CD4-positive, CD25-positive, alpha-beta regulatory T cell (primary cell): ENCODE measurements around the gene ACACA. TPM values are rescaled to one million over a fixed set of nuclear protein-coding genes. Genes with fewer than 3 reads are reported as not detected.

ENCODE experiments used
- ATAC-seq, 2 donors: fragments of 150-1000 bp; cut with Tn5 transposase; one replicate each; pipeline ENCODE4 v1.10.0; 2021; ENCODE audit warnings: low read depth in 2 of 2, moderate number of reproducible peaks in 2 of 2, moderate library complexity in 1 of 2
- DNase-seq, 3 donors: peaks; one replicate each; pipeline versions ENCODE4 v3.0.0 to v3.0.0-alpha.2; 2012 to 2022; ENCODE audit warnings: mixed read lengths in 1 of 3
- H3K27ac ChIP-seq: one replicate; pipeline ENCODE4 v1.7.0; 2013; ENCODE audit warnings: mild to moderate bottlenecking, low read length; ENCODE audit not compliant: insufficient read depth, poor library complexity, severe bottlenecking
- H3K27me3 ChIP-seq: one replicate; pipeline ENCODE4 v1.7.0; 2013; ENCODE audit warnings: low read length; ENCODE audit not compliant: control insufficient read depth, insufficient read depth
- H3K36me3 ChIP-seq: one replicate; pipeline ENCODE4 v1.7.0; 2013; ENCODE audit warnings: mild to moderate bottlenecking, low read length, moderate library complexity; ENCODE audit not compliant: control insufficient read depth, insufficient read depth
- H3K4me1 ChIP-seq: 2 replicates; pipeline ENCODE4 v1.7.0; 2013; ENCODE audit warnings: mild to moderate bottlenecking, low read length; ENCODE audit not compliant: insufficient read depth, control insufficient read depth, poor library complexity, severe bottlenecking
- H3K4me3 ChIP-seq: one replicate; pipeline ENCODE4 v1.7.0; 2013; ENCODE audit warnings: low read depth, mild to moderate bottlenecking, low read length, moderate library complexity
- H3K9me3 ChIP-seq, 2 experiments: 1 replicate in 1 of 2; 2 replicates in 1 of 2; pipeline ENCODE4 v1.7.0; 2013; ENCODE audit warnings: low read length in 2 of 2, mild to moderate bottlenecking in 1 of 2, moderate library complexity in 1 of 2; ENCODE audit not compliant: control insufficient read depth in 2 of 2
- H3K27ac Mint-ChIP-seq, 3 donors: one replicate each; pipeline ENCODE4 v1.8.0; 2020 to 2022; ENCODE audit warnings: mild to moderate bottlenecking in 3 of 3, mixed read lengths in 3 of 3, moderate library complexity in 2 of 3
- H3K27me3 Mint-ChIP-seq: one replicate; pipeline ENCODE4 v1.8.0; 2022; ENCODE audit warnings: mild to moderate bottlenecking, mixed read lengths
- H3K36me3 Mint-ChIP-seq: one replicate; pipeline ENCODE4 v1.8.0; 2020; ENCODE audit warnings: mixed read lengths
- H3K4me1 Mint-ChIP-seq, 4 donors: one replicate each; pipeline ENCODE4 v1.8.0; 2020 to 2022; ENCODE audit warnings: mixed read lengths in 4 of 4, mild to moderate bottlenecking in 1 of 4
- H3K4me3 Mint-ChIP-seq, 4 donors: one replicate each; pipeline ENCODE4 v1.8.0; 2020 to 2022; ENCODE audit warnings: mild to moderate bottlenecking in 4 of 4, mixed read lengths in 4 of 4, moderate library complexity in 3 of 4
- H3K9me3 Mint-ChIP-seq, 7 donors: one replicate each; pipeline ENCODE4 v1.8.0; 2020 to 2022; ENCODE audit warnings: mixed read lengths in 7 of 7, mild to moderate bottlenecking in 3 of 7, moderate library complexity in 2 of 7
- polyA plus RNA-seq, 4 donors: library from polyadenylated mRNA; unstranded; fragments of 300-500 nt; fragmentation: Illumina TruSeq; gene quantifications; one replicate each; pipeline ENCODE4 v1.2.3, GENCODE V29; 2021
- total RNA-seq: library from RNA; stranded (reverse); gene quantifications from one replicate; pipeline ENCODE4 v1.2.3, GENCODE V29; 2022

The ACACA gene
- total and polyA plus RNA-seq, 5 donors from 2014 or later, result 7.4 to 42.9 (median 9.6) TPM

DNA sequence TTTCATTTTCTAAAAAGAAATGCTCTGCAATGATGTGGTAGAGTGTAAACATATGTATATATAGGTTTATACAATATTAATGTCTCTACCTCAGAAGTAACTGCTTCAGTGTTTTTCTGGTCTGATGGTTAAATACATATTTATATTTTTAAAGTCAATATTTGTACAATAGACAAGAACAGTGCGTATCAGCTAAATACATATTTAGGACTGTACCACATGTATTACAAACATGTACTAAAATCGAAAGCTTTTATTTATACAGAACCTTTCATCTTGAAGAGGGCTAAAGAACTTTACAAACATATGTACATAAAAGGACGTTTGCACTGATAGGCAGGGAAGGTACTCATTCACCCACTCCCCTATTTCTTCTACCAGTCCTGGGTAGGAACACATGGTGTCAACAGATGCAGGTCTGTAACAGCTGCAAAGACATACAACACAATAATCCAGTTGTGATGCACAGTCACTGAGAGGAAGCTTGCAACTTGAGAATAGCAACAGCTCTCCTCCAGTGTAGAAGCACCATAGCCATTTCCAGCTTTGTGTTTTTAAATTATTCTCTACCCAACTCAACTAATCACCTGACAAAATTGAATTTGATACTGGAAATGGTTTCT lies 237.8 kb downstream of the ACACA start:
- Histone ChIP-seq H3K9me3 (no peaks in the 10 kb centered on the region), H3K4me1 (no peaks in the 10 kb centered on the region), H3K27me3 (no peaks in the 10 kb centered on the region), H3K36me3 (no peaks in the 10 kb centered on the region), H3K4me3 (no peak overlapping the region), H3K27ac (no peak overlapping the region)
- Mint-ChIP-seq H3K4me3 (no peak overlapping the region), H3K9me3 (no peaks in the 10 kb centered on the region), H3K36me3 (peaks cover 7% of the 10 kb centered on the region), H3K4me1 (no peaks in the 10 kb centered on the region), H3K27ac (no peak overlapping the region), H3K27me3 (no peaks in the 10 kb centered on the region)
- ATAC-seq (no peak), DNase-seq (no peak)

GRCh38 chr17:37167756-37168155 lies 238.9 kb downstream of the ACACA start:
- no peaks in the 10 kb centered on the region for H3K36me3 ChIP-seq
- H3K9me3 Mint-ChIP-seq, result peaks cover 0 to 1% (median 0%) of the 10 kb centered on the region in 7 donors
- ATAC-seq, result no peak
- no peak for DNase-seq
- H3K4me3 Mint-ChIP-seq, result no peak overlapping the region
- no peak overlapping the region for H3K4me3 ChIP-seq
- no peaks in the 10 kb centered on the region for H3K4me1 ChIP-seq
- H3K4me1 Mint-ChIP-seq, result no peaks in the 10 kb centered on the region
- H3K27ac ChIP-seq, result no peak overlapping the region
- H3K9me3 ChIP-seq, result no peaks in the 10 kb centered on the region
- H3K27me3 Mint-ChIP-seq, result no peaks in the 10 kb centered on the region
- H3K27ac Mint-ChIP-seq, result no peak overlapping the region
- no peaks in the 10 kb centered on the region for H3K27me3 ChIP-seq
- H3K36me3 Mint-ChIP-seq, result peaks cover 12% of the 10 kb centered on the region

DNA sequence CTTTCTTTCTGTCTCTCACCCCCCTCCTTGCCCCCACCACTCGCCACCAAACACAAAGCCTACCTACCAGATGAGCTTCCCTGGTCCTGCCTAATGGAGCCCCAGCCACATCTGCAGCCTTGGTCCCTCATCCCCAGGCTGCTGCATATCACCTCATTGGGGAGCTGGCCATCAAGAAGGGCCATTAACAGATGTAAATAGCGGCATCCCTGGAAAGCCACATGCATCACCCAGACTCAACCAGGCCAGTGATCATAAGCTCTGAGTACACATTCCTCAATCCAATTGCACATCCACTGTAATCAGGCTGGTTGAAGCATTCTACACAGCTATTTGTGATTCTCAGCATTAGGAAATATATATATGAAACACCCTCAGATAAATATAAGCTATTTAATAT lies 242.6 kb downstream of the ACACA start:
- Mint-ChIP-seq H3K9me3 (peaks cover 0 to 1% (median 0%) of the 10 kb centered on the region in 7 donors), H3K36me3 (peaks cover 27% of the 10 kb centered on the region), H3K27me3 (no peaks in the 10 kb centered on the region), H3K27ac (no peak overlapping the region), H3K4me3 (no peak overlapping the region), H3K4me1 (no peaks in the 10 kb centered on the region)
- H3K4me1 ChIP-seq, result no peaks in the 10 kb centered on the region
- H3K36me3 ChIP-seq, result peaks cover 10% of the 10 kb centered on the region
- no peaks in the 10 kb centered on the region for H3K27me3 ChIP-seq
- ATAC-seq, result no peak
- no peak overlapping the region for H3K4me3 ChIP-seq
- no peak for DNase-seq
- H3K27ac ChIP-seq, result no peak overlapping the region
- H3K9me3 ChIP-seq, result no peaks in the 10 kb centered on the region

GRCh38 chr17:37162800-37163199 lies 243.8 kb downstream of the ACACA start:
- H3K4me3 Mint-ChIP-seq, result no peak overlapping the region
- peaks cover 27% of the 10 kb centered on the region for H3K36me3 Mint-ChIP-seq
- ATAC-seq, result no peak

GRCh38 chr17:37160944-37161343 lies 245.7 kb downstream of the ACACA start:
- ATAC-seq (no peak), DNase-seq (no peak)
- H3K27me3 ChIP-seq, result no peaks in the 10 kb centered on the region
- H3K36me3 Mint-ChIP-seq, result peaks cover 33% of the 10 kb centered on the region
- no peak overlapping the region for H3K27ac ChIP-seq
- no peaks in the 10 kb centered on the region for H3K27me3 Mint-ChIP-seq
- H3K4me3 Mint-ChIP-seq, result no peak overlapping the region
- H3K4me1 ChIP-seq, result no peaks in the 10 kb centered on the region
- H3K9me3 ChIP-seq, result no peaks in the 10 kb centered on the region
- H3K9me3 Mint-ChIP-seq, result peaks cover 0 to 1% (median 0%) of the 10 kb centered on the region in 7 donors
- H3K27ac Mint-ChIP-seq, result no peak overlapping the region
- peaks cover 0 to 2% (median 0%) of the 10 kb centered on the region in 4 donors for H3K4me1 Mint-ChIP-seq
- H3K36me3 ChIP-seq, result peaks cover 10% of the 10 kb centered on the region
- no peak overlapping the region for H3K4me3 ChIP-seq

More at GRCh38 chr17:37162800-37163199, 243.8 kb downstream of the ACACA start:
- peaks cover 10% of the 10 kb centered on the region for H3K36me3 ChIP-seq
- Mint-ChIP-seq H3K9me3 (peaks cover 0 to 1% (median 0%) of the 10 kb centered on the region in 7 donors), H3K27me3 (no peaks in the 10 kb centered on the region), H3K27ac (no peak overlapping the region), H3K4me1 (no peaks in the 10 kb centered on the region)
- H3K27ac ChIP-seq, result no peak overlapping the region
- H3K27me3 ChIP-seq, result no peaks in the 10 kb centered on the region
- H3K9me3 ChIP-seq, result no peaks in the 10 kb centered on the region
- DNase-seq, result no peak
- H3K4me3 ChIP-seq, result no peak overlapping the region
- H3K4me1 ChIP-seq, result no peaks in the 10 kb centered on the region

DNA sequence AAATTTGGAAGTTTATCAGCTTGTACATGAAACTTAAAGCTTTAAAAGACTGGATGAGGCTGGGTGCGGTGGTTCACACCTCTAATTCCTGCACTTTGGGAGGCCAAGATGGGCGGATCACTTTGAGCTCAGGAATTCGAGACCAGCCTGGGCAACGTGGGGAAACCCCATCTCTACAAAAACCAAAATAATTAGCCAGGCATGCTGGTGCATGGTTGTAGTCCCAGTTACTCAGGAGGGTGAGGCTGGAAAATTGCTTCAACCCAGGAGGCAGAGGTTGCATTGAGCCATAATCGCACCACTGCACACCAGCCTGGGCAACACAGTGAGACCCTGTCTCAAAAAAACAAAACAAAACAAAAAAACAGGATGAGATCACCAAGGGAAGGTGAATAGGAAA lies 248.3 kb downstream of the ACACA start:
- no peak overlapping the region for H3K4me3 Mint-ChIP-seq
- ATAC-seq, result no peak
- no peaks in the 10 kb centered on the region for H3K9me3 ChIP-seq

GRCh38 chr17:37148156-37148555 lies 258.5 kb downstream of the ACACA start:
- Mint-ChIP-seq H3K27ac (peak overlapping the region in 1 of 3 donors; percentile 10), H3K4me3 (no peak overlapping the region), H3K36me3 (peaks cover 23% of the 10 kb centered on the region), H3K9me3 (peaks cover 0 to 3% (median 0%) of the 10 kb centered on the region in 7 donors), H3K4me1 (peaks cover 13 to 17% (median 14%) of the 10 kb centered on the region in 4 donors), H3K27me3 (no peaks in the 10 kb centered on the region)
- no peaks in the 10 kb centered on the region for H3K27me3 ChIP-seq
- no peaks in the 10 kb centered on the region for H3K4me1 ChIP-seq
- H3K27ac ChIP-seq, result no peak overlapping the region
- H3K9me3 ChIP-seq, result no peaks in the 10 kb centered on the region
- H3K4me3 ChIP-seq, result no peak overlapping the region
- peaks cover 3% of the 10 kb centered on the region for H3K36me3 ChIP-seq
- DNase-seq (no peak), ATAC-seq (no peak)

More for the DNA sequence above, 248.3 kb downstream of the ACACA start:
- H3K27me3 ChIP-seq, result no peaks in the 10 kb centered on the region
- peaks cover 0 to 1% (median 0%) of the 10 kb centered on the region in 7 donors for H3K9me3 Mint-ChIP-seq
- peaks cover 0 to 2% (median 0%) of the 10 kb centered on the region in 4 donors for H3K4me1 Mint-ChIP-seq
- H3K27me3 Mint-ChIP-seq, result no peaks in the 10 kb centered on the region
- no peak for DNase-seq
- no peaks in the 10 kb centered on the region for H3K4me1 ChIP-seq
- H3K36me3 ChIP-seq, result peaks cover 13% of the 10 kb centered on the region
- H3K36me3 Mint-ChIP-seq, result peaks cover 32% of the 10 kb centered on the region
- H3K27ac Mint-ChIP-seq, result no peak overlapping the region
- no peak overlapping the region for H3K4me3 ChIP-seq
- H3K27ac ChIP-seq, result no peak overlapping the region

DNA sequence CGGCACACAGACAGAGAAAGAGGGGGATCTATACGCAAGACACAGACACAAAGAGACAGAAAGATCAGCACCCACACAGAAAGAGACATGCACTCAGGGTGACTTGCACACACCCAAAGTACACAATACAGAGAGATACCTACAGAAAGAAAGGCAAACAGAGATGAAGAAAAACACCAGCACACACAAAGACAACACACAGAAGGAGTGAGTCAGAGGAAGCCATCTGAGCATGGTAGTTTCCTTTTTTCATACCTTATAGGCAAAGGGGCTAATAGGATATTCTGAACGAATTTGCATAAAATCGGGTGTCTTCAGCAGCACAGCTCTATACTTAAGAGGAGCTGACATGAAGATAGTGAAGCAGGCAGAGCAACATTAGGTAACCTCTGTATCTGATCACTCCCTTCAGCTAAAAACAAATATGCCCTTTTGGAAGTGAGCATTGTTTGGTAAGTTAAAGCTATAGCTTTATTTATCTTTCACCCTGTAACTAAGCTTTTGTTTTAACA lies 259.3 kb downstream of the ACACA start:
- Histone ChIP-seq H3K27me3 (no peaks in the 10 kb centered on the region), H3K4me1 (no peaks in the 10 kb centered on the region), H3K27ac (peak overlapping the region; percentile 28), H3K36me3 (peaks cover 3% of the 10 kb centered on the region), H3K9me3 (no peaks in the 10 kb centered on the region), H3K4me3 (peak overlapping the region; percentile 55)
- peak overlapping the region; percentile 7 to 87 (median 66) for H3K4me3 Mint-ChIP-seq
- peak overlapping the region; percentile 10 to 81 (median 24) for H3K27ac Mint-ChIP-seq
- H3K9me3 Mint-ChIP-seq, result peaks cover 0 to 1% (median 0%) of the 10 kb centered on the region in 7 donors
- H3K27me3 Mint-ChIP-seq, result no peaks in the 10 kb centered on the region
- peak in 2 of 3 donors; percentile 9 to 82 for DNase-seq
- peak; percentile 94 for ATAC-seq
- peaks cover 13 to 17% (median 14%) of the 10 kb centered on the region in 4 donors for H3K4me1 Mint-ChIP-seq
- H3K36me3 Mint-ChIP-seq, result peaks cover 21% of the 10 kb centered on the region
